ENCODE data around the gene FAM237B.

DNA sequence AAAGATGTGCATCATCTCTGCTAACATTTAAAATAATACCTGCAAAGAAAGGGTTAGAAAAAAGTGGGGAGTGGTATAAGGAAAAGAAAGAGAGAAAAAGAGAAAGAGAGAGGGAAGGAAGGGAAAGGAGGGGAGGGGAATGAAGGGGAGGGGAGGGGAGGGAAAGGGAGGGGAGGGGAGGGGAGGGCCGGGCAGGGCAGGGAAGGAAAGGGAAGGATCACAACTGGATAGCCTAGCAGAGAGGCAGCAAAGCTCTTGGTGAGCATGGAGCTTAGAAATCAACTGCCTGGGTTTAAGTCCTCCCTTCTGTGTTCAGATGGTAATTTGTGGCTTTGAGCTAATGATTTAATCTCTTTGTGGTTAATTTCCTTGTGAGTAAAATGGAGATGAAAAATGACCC lies 5.4 kb upstream of the FAM237B start:
- TF ChIP-seq PAX5 (IDR thresholded peaks at IDR 0.05; ENCODE audit: insufficient read depth, low read length, severe bottlenecking) (no peak), TAF1 (IDR thresholded peaks at IDR 0.05; ENCODE audit: low read depth, low read length) (no peak), POLR2A (IDR thresholded peaks at IDR 0.05; ENCODE audit: low read depth, low read length) (no peak), POLR2AphosphoS5 (IDR thresholded peaks at IDR 0.05; ENCODE audit: low read depth, low read length) (no peak)

All from GM12891 (cell line).